ENCODE results near the gene TMEM225B. TPM values are rescaled to one million over a fixed set of nuclear protein-coding genes. Genes with fewer than 3 reads are reported as not detected.

Gene TMEM225B
- total and polyA plus RNA-seq, 2 of the 4 experiments (the other 2 are of a cell fraction): 0.32 to 0.54 TPM

GRCh38 chr7:99628471-99629465 lies 30.7 kb downstream of the TMEM225B start:
- intact Hi-C loops (cut with micrococcal nuclease) (no loop called here), in situ Hi-C loops (cut with MboI; ENCODE audit: low sequenced_read_pairs) (no loop called here), dilution Hi-C loops (cut with HindIII; ENCODE audit: low sequenced_read_pairs, unreplicated experiment) (no loop called here)
- H2AK9ac ChIP-seq (replicated peaks; ENCODE audit: low read depth, low read length, poor library complexity): no peak overlapping the region
- no peak overlapping the region for H3K27ac ChIP-seq (ENCODE audit: insufficient read depth, low read length)
- no peak overlapping the region for H2BK5ac ChIP-seq (ENCODE audit: low read depth, low read length, poor library complexity, severe bottlenecking)
- no peak overlapping the region for H3K4ac ChIP-seq (ENCODE audit: low read depth, low read length)
- peaks cover 59% of the 10 kb centered on the region for H3K36me3 ChIP-seq (ENCODE audit: control insufficient read depth, insufficient read depth, low read length)
- no peak overlapping the region for H2AK5ac ChIP-seq (ENCODE audit: low read depth, low read length)
- H3K23ac ChIP-seq (ENCODE audit: low read depth, low read length): no peak overlapping the region
- no peak overlapping the region for H3K18ac ChIP-seq (ENCODE audit: low read depth, low read length)
- H4K5ac ChIP-seq (ENCODE audit: low read depth, low read length): no peak overlapping the region
- no peaks in the 10 kb centered on the region for H3K9me1 ChIP-seq (ENCODE audit: insufficient read depth, low read length)
- peaks cover 11 to 31% of the 10 kb centered on the region in 2 experiments for H3K79me1 ChIP-seq (ENCODE audit: low read depth in 1 of 2, low read length in 2 of 2)
- no peak overlapping the region for H3K56ac ChIP-seq (ENCODE audit: extremely low read depth, insufficient read depth, low read length)
- H3K4me3 ChIP-seq (ENCODE audit: insufficient read depth, low read depth, low read length): no peak overlapping the region
- CTCF ChIA-PET: no interaction called here
- no peak overlapping the region for H2BK15ac ChIP-seq (ENCODE audit: low read depth, low read length)
- H3K9me3 ChIP-seq (ENCODE audit: control insufficient read depth, insufficient read depth, low read length): no peaks in the 10 kb centered on the region
- H2BK20ac ChIP-seq (ENCODE audit: low read depth, low read length): no peak overlapping the region
- POLR2A ChIA-PET (ENCODE audit: unreplicated experiment): no interaction called here
- H4K91ac ChIP-seq (ENCODE audit: insufficient read depth, low read depth, low read length): no peak overlapping the region
- no peaks in the 10 kb centered on the region for H3K27me3 ChIP-seq (ENCODE audit: control insufficient read depth, insufficient read depth, low read length)
- peaks cover 11% of the 10 kb centered on the region; the same call in 1 of the 2 replicates for H4K20me1 ChIP-seq (ENCODE audit: insufficient read depth, low read length)
- H2AFZ ChIP-seq (replicated peaks; ENCODE audit: low read length, poor library complexity): no peak overlapping the region
- no peak overlapping the region for H4K8ac ChIP-seq (ENCODE audit: low read depth in 2 of 2, low read length in 2 of 2)
- no peak for DNase-seq
- BruUV-seq (replicated peaks): no TSS peak
- H3K14ac ChIP-seq (replicated peaks; ENCODE audit: low read depth, low read length): no peak overlapping the region
- H3K4me2 ChIP-seq (ENCODE audit: low read depth, low read length): no peak overlapping the region
- no peak overlapping the region for H3K9ac ChIP-seq (ENCODE audit: low read depth, low read length)
- ATAC-seq (ENCODE audit: low read depth): no peak
- H2BK120ac ChIP-seq (ENCODE audit: low read depth, low read length): no peak overlapping the region
- no peaks in the 10 kb centered on the region for H3K4me1 ChIP-seq (ENCODE audit: control insufficient read depth, insufficient read depth, low read length)
- WGBS, 2 experiments (ENCODE audit: extremely low coverage in 2 of 2, insufficient read length in 1 of 2): 90% methylated on average over 3 of the region's 14 CpGs; no CpG with 5 or more reads in 1 of the 2 experiments
- TF ChIP-seq SMC3 (IDR thresholded peaks at IDR 0.05; ENCODE audit: low read depth, low read length) (no peak), NFE2L2 (IDR thresholded peaks at IDR 0.05; ENCODE audit: low read depth, low read length) (no peak), FOS (IDR thresholded peaks at IDR 0.05; ENCODE audit: low read depth, low read length) (no peak), MAZ (IDR thresholded peaks at IDR 0.05; ENCODE audit: borderline replicate concordance, low read depth, low read length) (no peak), CEBPB (IDR thresholded peaks at IDR 0.05; ENCODE audit: low read depth, low read length) (no peak), MXI1 (IDR thresholded peaks at IDR 0.05; ENCODE audit: borderline replicate concordance, low read depth, low read length) (no peak), BHLHE40 (IDR thresholded peaks at IDR 0.05; ENCODE audit: low read depth, low read length) (no peak), USF2 (IDR thresholded peaks at IDR 0.05; ENCODE audit: low read depth, low read length) (no peak), CHD1 (IDR thresholded peaks at IDR 0.05; ENCODE audit: low read depth, low read length) (no peak), CTCF (conservative IDR thresholded peaks at IDR 0.05; ENCODE audit: low read depth, low read length) (no peak), POLR2A (IDR thresholded peaks at IDR 0.05; ENCODE audit: low read depth, low read length) (no peak), ELK1 (IDR thresholded peaks at IDR 0.05; ENCODE audit: borderline replicate concordance, low read depth, low read length) (no peak), RFX5 (IDR thresholded peaks at IDR 0.05; ENCODE audit: low read depth, low read length) (no peak), MAFK (IDR thresholded peaks at IDR 0.05; ENCODE audit: low read depth, low read length) (no peak)

All from IMR-90 (cell line).